Adrenal gland (tissue), 12 donors: ENCODE data around the gene RASSF7. TPM values are rescaled to one million over a fixed set of nuclear protein-coding genes. Genes with fewer than 3 reads are reported as not detected.

Experiments used
- DNase-seq, 7 donors: peaks; one replicate each; pipeline ENCODE4 v3.0.0-alpha.2; 2019 to 2020
- H3K27ac ChIP-seq, 5 donors: fragments of 200-600 bp; sonication (generic) in 4 of 5; 1 replicate in 3 of 5; 2 replicates in 2 of 5; pipeline versions ENCODE4 v1.5.1 to v1.8.0; 2016 to 2020; ENCODE audit warnings: mild to moderate bottlenecking in 1 of 5
- H3K27me3 ChIP-seq: fragments of 200-600 bp; 2 replicates; pipeline ENCODE4 v1.8.0; 2021
- H3K36me3 ChIP-seq, 2 donors: fragments of 200-600 bp; replicated peaks in 1 of 2; 1 replicate in 1 of 2; 2 replicates in 1 of 2; pipeline versions ENCODE4 v1.5.1 to v1.8.0; 2018 to 2022
- H3K4me1 ChIP-seq, 2 donors: fragments of 200-600 bp; replicated peaks in 1 of 2; 1 replicate in 1 of 2; 2 replicates in 1 of 2; pipeline versions ENCODE4 v1.5.1 to v1.8.0; 2018 to 2021
- H3K4me3 ChIP-seq, 4 donors: fragments of 200-600 bp; sonication (generic) in 3 of 4; one replicate each; pipeline ENCODE4 v1.5.1; 2016 to 2018
- H3K9me3 ChIP-seq, 3 donors: fragments of 200-600 bp; sonication (generic) in 1 of 3; replicated peaks in 1 of 3; 1 replicate in 2 of 3; 2 replicates in 1 of 3; pipeline versions ENCODE4 v1.5.1 to v1.8.0; 2016 to 2021
- CTCF ChIP-seq, 6 experiments: fragments of 450-650 bp in 4 of 6; fragments of 200-600 bp in 2 of 6; sonication (generic) in 1 of 6; IDR thresholded peaks; 1 replicate in 5 of 6; 2 replicates in 1 of 6; pipeline versions ENCODE4 v1.5.1 to v1.8.0; 2016 to 2021; ENCODE audit warnings: antibody characterized with exemption in 6 of 6, mild to moderate bottlenecking in 2 of 6, moderate library complexity in 1 of 6
- POLR2A ChIP-seq, 2 donors: fragments of 450-650 bp; IDR thresholded peaks; one replicate each; pipeline ENCODE4 v1.6.1; 2017; ENCODE audit warnings: antibody characterized with exemption in 2 of 2, mild to moderate bottlenecking in 2 of 2, moderate library complexity in 1 of 2
- WGBS, 4 donors: extraction: QIAGEN DNeasy Blood & Tissue Kit in 2 of 4; methylation state at CpG; one replicate each; pipeline versions ENCODE4 v1.1.5 to v1.1.7; 2013 to 2017; 5-methylcytosine and 5-hydroxymethylcytosine counted together
- intact Hi-C, 2 donors: fragments of 100-400 bp; cut with DNase I; formaldehyde crosslinking; loops; one replicate each; pipeline versions ENCODE4 v1.14.1 to v1.15.0; 2022 to 2023
- polyA plus RNA-seq, 3 donors: library from polyadenylated mRNA; stranded (reverse); fragments of 200-250 nt in 2 of 3; fragments of 350-450 nt in 1 of 3; fragmentation: Illumina TruSeq in 1 of 3; extraction: RNeasy Lipid Tissue Mini Kit (QIAGEN cat#74804) in 1 of 3; gene quantifications; one replicate each; pipeline ENCODE4 v1.2.3, GENCODE V29; 2013 to 2014
- total RNA-seq, 9 donors: library from RNA; depleted of rRNA in 4 of 9; stranded (reverse); fragments of >200 nt in 4 of 9; fragments of 120-200 nt in 1 of 9; fragmentation: NEBNext Ultra II Directional in 1 of 9; extraction: Animal tissue kit (Norgen Biotek cat#: 25700) in 1 of 9; gene quantifications; one replicate each; pipeline versions ENCODE4 v1.1.0 to v1.2.4, GENCODE V29; 2013 to 2023
- donor health status: healthy with polysubstance abuse.
- donor health status: Bipolar disorder and iron deficiency.
- donor health status: DM: yes; HTN: yes; CAD: no.
- donor health status: DM: no; HTN: no; CAD: no.
- donor health status: DM: no; HTN: no; CAD: no.
- donor health status: DM: yes; HTN: yes; CAD: no.

RASSF7 gene
- total and polyA plus RNA-seq, 12 donors, result 0.33 to 19.9 (median 7.8) TPM

GRCh38 chr11:531919-532526, 28.7 kb upstream of the RASSF7 start:
- Histone ChIP-seq H3K9me3 (no peaks in the 10 kb centered on the region), H3K27ac (no peak overlapping the region), H3K36me3 (peaks cover 0 to 27% of the 10 kb centered on the region in 2 donors), H3K4me3 (no peak overlapping the region), H3K27me3 (no peaks in the 10 kb centered on the region), H3K4me1 (peaks cover 11 to 18% of the 10 kb centered on the region in 2 donors)
- 83 to 93% (median 91%) methylated on average over 11 to 18 of the region's 18 CpGs for WGBS, 4 donors
- DNase-seq, result no peak
- intact Hi-C loops, result no loop called here
- no peak for TF ChIP-seq CTCF (IDR thresholded peaks at IDR 0.05)
- TF ChIP-seq POLR2A (IDR thresholded peaks at IDR 0.05), result no peak

- 87 to 89% (median 88%) methylated on average over 10 to 23 of the region's 23 CpGs for WGBS, 4 donors
- Histone ChIP-seq H3K4me1 (peaks cover 14 to 24% of the 10 kb centered on the region in 2 donors), H3K27ac (no peak overlapping the region), H3K27me3 (no peaks in the 10 kb centered on the region), H3K36me3 (peaks cover 0 to 27% of the 10 kb centered on the region in 2 donors), H3K9me3 (no peaks in the 10 kb centered on the region), H3K4me3 (no peak overlapping the region)
- DNase-seq, result no peak
- intact Hi-C loops, result no loop called here
- TF ChIP-seq CTCF (IDR thresholded peaks at IDR 0.05), result no peak
- TF ChIP-seq POLR2A (IDR thresholded peaks at IDR 0.05), result no peak
Observed at GRCh38 chr11:532527-532985, 28.2 kb upstream of the RASSF7 start.

- Histone ChIP-seq H3K27me3 (no peaks in the 10 kb centered on the region), H3K9me3 (no peaks in the 10 kb centered on the region), H3K27ac (no peak overlapping the region), H3K36me3 (peaks cover 0 to 27% of the 10 kb centered on the region in 2 donors), H3K4me3 (no peak overlapping the region), H3K4me1 (peaks cover 14 to 26% of the 10 kb centered on the region in 2 donors)
- TF ChIP-seq POLR2A (IDR thresholded peaks at IDR 0.05) (no peak), CTCF (IDR thresholded peaks at IDR 0.05) (no peak)
- intact Hi-C loops, result no loop called here
- WGBS, 4 donors, result 93 to 97% (median 94%) methylated on average over 3 to 33 of the region's 33 CpGs
- DNase-seq, result peak in 2 of 7 donors; percentile 14 to 22
Observed at GRCh38 chr11:532986-533585, 27.7 kb upstream of the RASSF7 start.

- Histone ChIP-seq H3K27me3 (no peaks in the 10 kb centered on the region), H3K4me1 (peaks cover 14 to 26% of the 10 kb centered on the region in 2 donors), H3K4me3 (peak overlapping the region in 1 of 4 donors; percentile 80), H3K9me3 (no peaks in the 10 kb centered on the region), H3K27ac (no peak overlapping the region), H3K36me3 (peaks cover 0 to 27% of the 10 kb centered on the region in 2 donors)
- 91 to 95% (median 94%) methylated on average over 12 to 37 of the region's 37 CpGs for WGBS, 4 donors
- peak in 1 of 7 donors; percentile 18 for DNase-seq
- intact Hi-C loops, result no loop called here
- no peak for TF ChIP-seq POLR2A (IDR thresholded peaks at IDR 0.05)
- no peak for TF ChIP-seq CTCF (IDR thresholded peaks at IDR 0.05)
Observed at GRCh38 chr11:533586-534395, 27.0 kb upstream of the RASSF7 start.
